Brain pericyte (primary cell): ENCODE measurements around the gene PLG.
"Not testable (repeated sequence)": the region's sequence is repeated elsewhere in the genome, so short reads cannot be mapped to it uniquely, and the experiment has no call there.

Experiments used
- DNase-seq: peaks from one replicate; pipeline ENCODE4 v3.0.0-alpha.2; 2012; ENCODE audit warnings: low read depth, low spot score

PLG gene

DNA sequence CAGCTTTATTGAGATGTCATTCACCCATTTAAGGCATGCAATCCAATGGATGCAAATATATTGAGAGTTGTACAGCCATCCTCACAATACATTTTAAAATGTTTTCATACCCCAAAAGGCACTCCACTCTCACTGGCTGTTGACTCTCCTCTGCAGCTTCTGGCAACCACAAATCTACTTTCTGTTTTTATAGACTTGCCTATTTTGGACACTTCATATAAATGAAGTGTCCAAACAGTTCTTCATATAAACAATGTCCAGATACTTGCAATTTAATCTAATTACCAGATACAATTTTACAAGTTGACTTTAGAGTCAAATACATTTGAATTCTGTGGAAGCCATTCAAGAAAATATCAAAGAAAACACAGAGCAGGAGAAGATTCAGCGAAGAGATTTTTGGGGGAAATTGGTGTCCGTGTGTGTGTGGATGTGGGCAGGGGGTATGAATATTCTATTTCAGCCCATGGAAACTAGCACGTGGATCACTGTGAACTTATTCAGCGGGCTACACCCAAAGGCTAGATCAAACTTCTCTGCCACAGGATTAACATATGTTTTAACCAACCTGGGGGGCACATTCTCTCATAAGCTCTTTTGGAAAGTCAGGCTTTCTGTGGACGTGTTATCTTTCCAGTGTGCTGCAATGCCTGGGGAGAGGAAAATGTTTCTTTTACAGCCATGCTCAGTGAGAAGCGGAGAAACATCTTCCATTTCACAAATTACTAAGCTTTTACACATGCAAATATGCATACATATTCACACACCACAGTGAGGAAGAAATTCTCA is 73.9 kb downstream of the PLG start:
- no peak for DNase-seq

DNA sequence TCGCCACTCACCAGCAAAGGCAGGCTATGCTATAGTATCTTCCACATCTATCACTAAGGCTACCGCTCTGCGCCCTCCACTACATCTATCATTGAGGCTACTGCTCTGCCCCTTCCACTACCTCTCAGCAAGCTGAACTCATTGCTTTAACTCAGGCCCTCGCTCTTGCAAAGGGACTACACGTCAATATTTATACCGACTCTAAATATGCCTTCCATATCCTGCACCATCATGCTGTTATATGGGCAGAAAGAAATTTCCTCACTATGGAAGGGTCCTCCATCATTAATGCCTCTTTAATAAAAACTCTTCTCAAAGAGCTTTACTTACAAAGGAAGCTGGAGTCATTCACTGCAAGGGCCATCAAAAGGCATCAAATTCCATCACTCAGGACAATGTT is 77.1 kb downstream of the PLG start:
- DNase-seq = not testable (repeated sequence)

DNA sequence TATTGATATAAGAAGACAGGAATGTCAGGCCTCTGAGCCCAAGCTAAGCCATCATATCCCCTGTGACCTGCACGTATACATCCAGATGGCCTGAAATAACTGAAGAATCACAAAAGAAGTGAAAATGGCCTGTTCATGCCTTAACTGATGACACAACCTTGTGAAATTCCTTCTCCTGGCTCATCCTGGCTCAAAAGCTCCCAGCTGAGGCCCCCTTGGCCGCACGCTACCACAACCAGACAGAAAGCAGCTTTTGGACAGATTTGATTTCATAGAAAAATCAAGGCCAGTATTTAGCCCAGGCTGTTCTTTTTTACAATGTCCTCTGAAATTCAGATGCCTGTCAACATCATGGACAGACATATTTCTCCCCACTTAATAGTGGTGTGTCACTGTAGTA is 78.6 kb downstream of the PLG start:
- not testable (repeated sequence) for DNase-seq

DNA sequence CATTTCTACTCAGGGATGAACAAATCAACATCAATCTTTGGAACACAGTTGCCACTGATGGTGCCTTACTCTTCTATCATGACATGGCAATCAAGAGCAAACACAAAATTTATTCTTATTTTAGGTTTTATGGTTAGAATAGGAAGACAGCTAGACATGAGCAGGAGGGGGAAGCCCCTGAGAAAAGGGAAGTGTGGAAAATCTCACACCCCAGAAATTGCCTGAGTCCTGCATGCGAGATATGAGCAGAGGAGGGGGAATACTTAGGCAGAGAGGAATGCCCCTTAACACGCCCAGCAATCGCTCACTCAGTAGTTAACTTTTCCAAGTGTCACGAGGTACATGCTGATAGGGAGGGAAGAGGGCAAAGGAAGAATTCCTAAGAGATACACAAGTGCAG is 79.3 kb downstream of the PLG start:
- DNase-seq = no peak

DNA sequence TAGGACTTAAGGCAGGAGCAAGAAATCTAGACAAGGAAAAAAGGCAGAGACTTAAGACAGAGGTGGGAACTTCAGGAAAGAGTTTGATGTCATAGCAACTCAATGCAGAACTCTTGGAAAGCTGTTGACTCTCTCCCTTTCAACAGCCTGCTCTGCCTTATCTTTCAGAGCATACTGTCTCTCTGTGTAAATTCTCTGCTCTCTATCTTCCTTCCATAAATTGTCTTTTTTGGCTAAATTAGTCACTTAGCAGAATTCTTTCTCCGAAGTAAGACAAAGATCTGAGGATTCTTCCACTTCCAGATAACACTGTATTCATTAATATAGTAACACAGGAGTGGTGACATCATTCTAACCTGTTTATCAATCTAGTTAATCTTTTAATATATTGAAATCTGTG is 80.2 kb downstream of the PLG start:
- no peak for DNase-seq

DNA sequence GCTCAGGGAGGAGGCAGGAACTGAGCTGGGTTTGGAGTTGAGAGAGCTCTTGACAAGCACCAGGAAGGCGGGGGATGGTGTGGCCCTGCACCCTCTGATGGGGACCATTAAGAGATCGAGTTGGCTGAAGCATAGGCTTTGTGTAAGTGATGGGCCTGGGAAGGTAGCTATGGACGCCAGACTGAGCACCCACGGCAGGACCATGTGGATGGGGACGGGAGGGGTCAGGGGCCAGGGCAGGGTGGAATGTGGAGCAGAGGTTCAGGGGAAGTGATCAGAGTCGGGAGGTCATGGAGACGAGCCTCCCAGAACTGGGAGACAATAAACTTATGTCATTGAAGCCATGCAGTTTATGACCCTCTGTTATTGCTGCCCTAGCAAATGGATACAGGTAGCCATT is 81.7 kb downstream of the PLG start:
- no peak for DNase-seq

DNA sequence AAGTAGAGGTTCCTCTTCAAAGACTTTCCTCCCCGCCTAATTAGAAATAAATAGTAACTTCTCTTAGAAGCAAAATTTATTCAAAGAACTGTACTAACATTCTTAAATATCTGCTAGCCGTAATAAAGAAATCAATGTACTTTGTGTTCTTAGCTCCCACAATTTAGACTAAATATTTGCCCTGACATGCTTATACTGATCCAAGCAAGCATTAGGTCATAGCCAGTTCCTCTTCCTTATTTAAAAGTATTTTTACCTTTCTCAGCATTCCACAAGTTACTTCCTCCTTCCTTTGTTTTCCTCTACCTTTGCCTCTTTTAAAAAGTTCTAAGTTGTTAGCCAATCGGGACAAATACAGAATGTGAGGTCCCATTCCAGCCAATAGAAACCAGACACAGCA is 86.1 kb downstream of the PLG start:
- not testable (repeated sequence) for DNase-seq

DNA sequence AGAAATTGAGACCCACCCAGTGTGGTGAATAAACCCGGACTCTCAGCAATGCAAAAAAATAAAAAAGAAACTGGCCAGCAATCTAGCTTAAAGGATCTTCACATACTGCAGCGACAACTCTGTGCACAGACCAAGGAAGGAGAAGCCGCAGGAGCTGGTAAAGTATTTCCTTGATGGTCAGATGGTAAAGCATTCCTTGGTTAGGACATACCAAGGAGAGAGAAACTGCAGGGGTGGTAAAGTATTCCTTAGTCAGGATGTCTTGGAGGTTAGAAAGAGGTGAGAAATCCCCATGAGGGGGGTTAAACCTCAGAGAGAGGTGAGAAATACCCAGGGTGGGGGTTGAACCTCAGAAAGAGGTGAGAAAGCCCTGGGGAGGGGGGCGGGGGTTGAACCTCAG is 86.8 kb downstream of the PLG start:
- DNase-seq = no peak

DNA sequence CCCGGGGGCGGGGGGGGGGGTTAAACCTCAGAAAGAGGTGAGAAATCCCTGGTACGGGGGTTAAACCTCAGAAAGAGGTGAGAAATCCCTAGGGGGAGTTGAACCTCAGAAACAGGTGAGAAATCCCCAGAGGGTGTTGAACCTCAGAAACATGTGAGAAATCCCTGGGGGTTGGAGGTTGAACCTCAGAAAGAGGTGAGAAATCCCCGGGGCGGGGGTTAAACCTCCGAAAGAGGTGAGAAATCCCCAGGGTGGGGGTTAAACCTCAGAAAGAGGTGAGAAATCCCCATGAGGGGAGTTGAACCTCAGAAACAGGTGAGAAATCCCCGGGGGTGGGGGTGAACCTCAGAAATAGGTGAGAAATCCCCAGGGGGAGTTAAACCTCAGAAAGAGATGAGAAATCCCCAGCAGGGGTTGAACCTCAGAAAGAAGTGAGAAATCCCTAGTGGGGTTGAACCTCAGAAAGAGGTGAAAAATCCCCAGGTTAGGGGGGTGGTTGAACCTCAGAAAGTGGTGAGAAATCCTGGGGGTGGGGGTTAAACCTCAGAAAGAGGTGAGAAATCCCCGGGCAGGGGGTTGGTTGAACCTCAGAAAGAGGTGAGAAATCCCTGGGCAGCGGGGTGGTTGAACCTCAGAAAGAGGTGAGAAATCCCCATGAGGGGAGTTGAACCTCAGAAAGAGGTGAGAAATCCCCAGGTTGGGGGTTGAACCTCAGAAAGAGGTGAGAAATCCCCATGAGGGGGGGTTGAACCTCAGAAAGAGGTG is 87.4 kb downstream of the PLG start:
- DNase-seq = no peak

DNA sequence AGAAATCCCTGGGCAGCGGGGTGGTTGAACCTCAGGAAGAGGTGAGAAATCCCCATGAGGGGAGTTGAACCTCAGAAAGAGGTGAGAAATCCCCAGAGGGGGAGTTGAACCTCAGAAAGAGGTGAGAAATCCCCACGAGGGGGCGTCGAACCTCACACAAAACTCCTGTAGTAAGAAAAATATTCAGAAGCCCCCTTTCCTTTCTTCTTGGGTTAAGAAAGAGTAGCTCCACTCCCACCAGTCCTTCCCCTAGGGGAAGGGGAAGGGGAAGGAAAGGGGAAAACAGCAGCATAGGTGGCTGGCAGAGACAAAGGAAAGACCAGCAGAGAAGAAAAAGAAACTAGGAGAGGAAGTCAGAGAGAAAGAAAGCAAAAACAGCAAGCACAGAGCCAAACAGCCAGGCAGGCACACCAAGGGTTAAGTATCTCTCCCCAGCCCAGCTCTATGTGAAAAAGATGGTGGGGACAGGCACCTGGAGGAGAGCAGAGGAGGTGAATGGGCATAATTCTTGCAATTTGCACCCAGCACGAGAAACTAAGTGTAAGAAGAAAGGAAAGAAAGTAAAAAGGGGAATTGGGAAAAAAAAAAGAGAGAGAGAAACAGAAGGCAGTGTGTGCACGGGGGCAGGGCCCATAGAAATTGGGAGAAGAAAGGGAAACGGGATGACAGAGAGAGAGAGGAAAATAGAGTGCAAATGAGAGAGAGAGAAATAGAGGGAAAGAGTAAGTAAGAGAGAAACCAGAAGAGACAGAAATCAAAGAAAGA is 88.2 kb downstream of the PLG start:
- no peak for DNase-seq

DNA sequence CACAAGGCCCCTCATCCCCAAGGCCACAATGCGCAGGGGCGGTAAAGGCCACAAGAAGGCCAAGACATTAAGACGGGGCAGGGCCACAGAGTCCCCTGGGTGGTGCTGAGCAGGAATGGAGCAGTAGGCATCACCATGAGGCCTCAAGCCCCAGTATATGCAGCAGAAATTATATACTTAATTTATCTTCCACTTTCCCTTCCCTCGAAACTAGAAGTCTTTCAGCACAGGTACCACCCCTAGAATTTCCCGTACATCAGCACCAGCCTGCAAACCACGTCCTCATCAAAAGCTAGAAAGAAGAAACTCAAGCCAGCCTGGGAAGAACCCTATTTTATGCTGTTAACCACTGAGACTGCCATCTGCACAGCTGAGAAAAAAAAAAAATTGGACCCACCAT is 89.4 kb downstream of the PLG start:
- no peak for DNase-seq

DNA sequence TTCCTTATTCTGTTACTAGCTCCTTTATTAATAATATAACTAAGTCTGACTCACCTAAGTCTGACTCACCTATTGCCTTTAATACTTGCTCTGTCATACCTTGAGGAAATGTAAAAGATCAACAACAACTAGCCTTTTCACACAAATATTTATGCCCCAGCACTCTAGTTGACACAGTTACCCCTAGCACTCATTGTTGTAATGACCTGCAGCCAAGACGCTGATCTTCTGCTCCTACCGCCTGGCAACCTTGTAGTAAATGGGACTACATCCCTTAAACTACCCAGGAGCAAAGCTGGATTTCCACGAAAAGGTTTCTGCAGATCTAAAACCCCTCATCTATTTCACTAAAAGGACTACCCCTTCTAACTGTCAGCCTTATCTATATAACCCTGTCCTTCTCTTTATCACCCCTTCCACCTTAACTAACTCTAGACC is 90.0 kb downstream of the PLG start:
- DNase-seq = no peak

DNA sequence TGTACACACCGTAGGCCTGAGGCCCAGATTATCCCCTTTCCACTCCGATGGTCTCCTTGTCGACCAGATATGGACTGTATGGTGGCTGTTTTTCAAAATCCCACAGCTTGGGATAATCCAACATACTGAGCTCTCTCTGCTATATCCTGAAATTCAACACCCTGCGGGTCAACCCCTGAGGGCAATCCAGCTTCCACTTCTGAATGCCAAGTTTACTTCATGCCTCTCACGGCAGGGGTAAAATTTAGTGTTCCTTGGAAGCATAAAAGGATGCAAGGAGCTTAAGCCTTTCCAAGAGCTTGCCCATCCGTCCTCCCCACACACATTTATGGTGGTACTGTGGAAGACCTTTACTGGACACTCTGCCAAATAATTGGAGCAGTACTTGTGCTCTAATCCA is 90.7 kb downstream of the PLG start:
- DNase-seq = no peak

DNA sequence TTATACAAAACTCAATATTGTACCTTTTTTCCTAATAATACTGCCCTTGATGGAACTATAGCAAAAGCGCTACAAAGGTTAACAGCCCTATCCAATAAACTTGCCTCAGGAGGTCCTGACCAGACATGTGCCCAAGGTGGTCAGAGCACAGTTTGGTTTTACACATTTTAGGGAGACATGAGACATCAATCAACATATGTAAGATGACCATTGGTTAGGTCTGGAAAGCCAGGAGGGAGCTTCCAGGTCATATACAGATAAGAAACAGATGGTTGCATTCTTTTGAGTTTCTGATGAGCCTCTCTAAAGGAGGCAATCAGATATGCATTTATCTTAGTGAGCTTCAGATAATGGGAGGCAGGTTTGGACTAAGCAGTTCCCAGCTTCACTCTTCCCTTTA is 91.6 kb downstream of the PLG start:
- DNase-seq = no peak

DNA sequence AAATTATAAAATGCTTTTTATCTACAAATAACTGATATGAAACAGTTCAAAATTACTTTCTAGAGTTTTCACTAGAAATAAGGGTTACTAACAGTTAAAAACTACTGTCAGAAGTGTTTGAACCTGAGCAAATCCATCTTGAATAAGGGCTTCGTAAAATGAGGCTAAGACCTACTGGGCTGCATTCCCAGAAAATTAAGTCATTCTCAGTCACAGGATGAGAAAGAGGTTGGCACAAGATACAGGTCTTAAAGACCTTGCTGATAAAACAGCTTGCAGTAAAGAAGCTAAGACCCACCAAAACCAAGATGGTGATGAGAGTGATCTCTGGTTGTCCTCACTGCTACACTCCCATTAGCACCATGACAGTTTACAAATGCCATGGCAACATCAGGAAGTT is 93.7 kb downstream of the PLG start:
- no peak for DNase-seq

DNA sequence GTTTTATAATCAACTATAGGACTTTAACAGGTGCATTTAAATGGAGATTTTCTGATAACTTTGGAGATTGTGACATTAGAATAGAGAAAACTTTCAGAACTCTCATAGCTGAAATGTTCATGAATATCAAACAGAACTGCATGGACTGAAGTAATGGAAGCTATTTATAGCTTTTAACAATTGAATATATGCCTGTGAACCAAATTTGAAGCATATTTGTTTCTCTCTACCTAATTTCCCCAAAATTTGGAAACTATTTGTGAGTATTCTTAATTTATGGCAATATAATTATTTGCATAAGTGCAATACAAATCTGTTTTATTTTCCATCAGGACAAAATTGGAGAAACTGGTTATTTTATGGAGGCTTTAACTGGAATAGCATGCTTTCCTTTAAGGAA is 96.6 kb downstream of the PLG start:
- DNase-seq = no peak

DNA sequence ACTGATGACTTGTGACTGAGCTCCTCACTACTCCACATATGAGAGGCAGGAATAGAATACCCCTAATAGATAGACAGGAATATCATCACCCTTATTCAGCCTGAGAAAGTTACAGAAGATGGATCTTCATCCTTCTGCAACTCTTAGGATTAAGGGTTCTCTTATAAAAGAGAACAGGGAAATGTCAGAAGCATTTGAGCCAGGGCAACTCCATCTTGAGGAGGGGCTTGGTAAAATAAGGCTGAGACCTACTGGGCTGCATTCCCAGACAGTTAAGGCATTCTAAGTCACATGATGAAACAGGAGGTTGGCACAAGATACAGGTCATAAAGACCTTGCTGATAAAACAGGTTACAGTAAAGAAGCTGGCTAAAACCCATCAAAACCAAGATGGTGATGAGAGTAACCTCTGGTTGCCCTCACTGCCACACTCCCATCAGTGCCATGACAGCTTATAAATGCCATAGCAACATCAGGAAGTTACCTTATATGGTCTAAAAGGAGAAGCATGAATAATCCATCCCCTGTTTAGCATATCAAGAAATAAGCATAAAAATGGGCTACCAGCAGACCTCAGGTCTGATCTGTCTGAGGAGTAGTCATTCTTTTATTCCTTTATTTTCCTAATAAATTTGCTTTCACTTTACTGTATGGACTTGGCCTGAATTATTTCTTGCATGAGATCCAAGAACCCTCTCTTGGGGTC is 97.9 kb downstream of the PLG start:
- no peak for DNase-seq

DNA sequence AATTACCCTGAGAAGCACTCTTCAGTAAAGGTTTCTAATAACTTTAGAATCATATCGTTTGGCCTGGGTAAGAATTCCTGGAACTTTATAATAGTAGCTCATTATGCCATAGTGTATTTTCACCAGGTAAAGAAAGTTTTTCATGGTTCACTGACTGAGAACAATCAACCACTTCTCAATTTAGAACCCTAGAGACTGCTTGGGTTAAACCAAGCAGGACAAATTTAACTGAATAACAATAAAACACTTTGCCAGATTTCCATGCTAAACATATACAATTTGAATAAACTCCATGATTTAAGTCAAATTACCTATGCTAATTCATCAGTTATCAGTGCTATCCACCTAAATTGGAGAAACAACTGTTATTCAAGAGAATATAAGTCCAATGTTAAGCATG is 99.4 kb downstream of the PLG start:
- no peak for DNase-seq

DNA sequence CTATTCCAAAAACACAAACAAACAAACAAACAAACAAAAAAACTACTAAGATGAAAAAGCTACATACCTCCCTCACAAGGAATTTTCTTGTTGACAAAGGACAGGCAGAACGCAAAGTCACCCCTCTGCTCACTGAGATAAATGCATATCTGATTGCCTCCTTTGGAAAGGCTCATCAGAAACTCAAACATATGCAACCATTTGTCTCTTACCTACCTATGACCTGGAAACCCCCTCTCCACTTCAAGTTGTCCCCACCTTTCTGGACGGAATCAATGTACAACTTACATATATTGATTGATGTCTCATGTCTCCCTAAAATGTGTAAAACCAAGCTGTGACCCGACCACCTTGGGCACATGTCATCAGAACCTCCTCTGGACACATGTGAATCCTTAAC is 100.0 kb downstream of the PLG start:
- not testable (repeated sequence) for DNase-seq
